ENCODE measurements around the gene THAP7.

DNA sequence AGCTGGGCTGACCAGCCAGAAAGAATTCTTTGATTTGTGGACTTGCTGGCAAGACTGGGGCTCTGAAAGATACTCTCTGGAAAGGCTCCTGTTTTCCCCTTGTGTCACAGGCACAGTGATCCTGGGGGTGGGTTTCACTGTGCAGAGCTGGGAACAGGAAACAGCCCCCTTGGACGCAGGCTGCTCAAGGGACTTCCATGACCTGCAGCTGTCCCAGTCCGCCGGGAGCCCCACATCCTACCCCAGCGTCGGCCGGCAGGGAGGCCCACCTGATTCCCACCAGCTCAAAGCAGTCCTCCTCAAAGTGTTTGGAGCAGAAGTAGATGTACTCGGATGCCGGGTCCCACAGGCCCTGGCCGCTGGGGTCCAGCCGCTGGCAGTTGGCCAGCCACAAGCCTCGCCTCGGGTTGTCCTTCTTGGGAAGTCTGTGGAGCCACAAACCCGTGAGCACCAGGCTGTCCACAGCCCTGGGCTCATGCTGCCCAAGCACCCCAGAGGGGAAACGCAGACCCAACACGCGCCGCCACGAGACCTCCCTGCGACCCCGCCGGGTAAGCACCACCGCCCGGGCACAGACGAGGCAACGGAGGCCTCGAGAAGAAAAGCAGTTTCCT, 824 bp downstream of the THAP7 start:
- TF ChIP-seq, protein P1, sequence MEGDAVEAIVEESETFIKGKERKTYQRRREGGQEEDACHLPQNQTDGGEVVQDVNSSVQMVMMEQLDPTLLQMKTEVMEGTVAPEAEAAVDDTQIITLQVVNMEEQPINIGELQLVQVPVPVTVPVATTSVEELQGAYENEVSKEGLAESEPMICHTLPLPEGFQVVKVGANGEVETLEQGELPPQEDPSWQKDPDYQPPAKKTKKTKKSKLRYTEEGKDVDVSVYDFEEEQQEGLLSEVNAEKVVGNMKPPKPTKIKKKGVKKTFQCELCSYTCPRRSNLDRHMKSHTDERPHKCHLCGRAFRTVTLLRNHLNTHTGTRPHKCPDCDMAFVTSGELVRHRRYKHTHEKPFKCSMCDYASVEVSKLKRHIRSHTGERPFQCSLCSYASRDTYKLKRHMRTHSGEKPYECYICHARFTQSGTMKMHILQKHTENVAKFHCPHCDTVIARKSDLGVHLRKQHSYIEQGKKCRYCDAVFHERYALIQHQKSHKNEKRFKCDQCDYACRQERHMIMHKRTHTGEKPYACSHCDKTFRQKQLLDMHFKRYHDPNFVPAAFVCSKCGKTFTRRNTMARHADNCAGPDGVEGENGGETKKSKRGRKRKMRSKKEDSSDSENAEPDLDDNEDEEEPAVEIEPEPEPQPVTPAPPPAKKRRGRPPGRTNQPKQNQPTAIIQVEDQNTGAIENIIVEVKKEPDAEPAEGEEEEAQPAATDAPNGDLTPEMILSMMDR (IDR thresholded peaks at IDR 0.05; ENCODE audit: low read length), result no peak
- no peak for TF ChIP-seq EZH2 (IDR thresholded peaks at IDR 0.05; ENCODE audit: borderline replicate concordance, low read length)
